ENCODE results near the gene ZNF562.

Gene ZNF562

GRCh38 chr19:9673912-9674662 is 813 bp downstream of the ZNF562 start:
- peak overlapping the region; percentile 87 for H2AFZ ChIP-seq (ENCODE audit: low read depth, low read length)
- H3K9ac ChIP-seq (ENCODE audit: low read depth, low read length) = peak overlapping the region; percentile 86
- TF ChIP-seq EZH2 (IDR thresholded peaks at IDR 0.05; ENCODE audit: borderline replicate concordance, low read depth, low read length, severe bottlenecking) (no peak), CTCF (IDR thresholded peaks at IDR 0.05; ENCODE audit: borderline replicate concordance, extremely low read depth, low read length, poor library complexity, severe bottlenecking) (no peak)
- H4K20me1 ChIP-seq (ENCODE audit: insufficient read depth, low read length) = peaks cover 10% of the 10 kb centered on the region; the same call in 1 of the 2 replicates
- peaks cover 63% of the 10 kb centered on the region for H3K79me2 ChIP-seq (ENCODE audit: insufficient read depth, low read length)
- H3K27ac ChIP-seq (ENCODE audit: low read length) = peak overlapping the region; percentile 95
- H3K4me3 ChIP-seq (ENCODE audit: low read depth in 1 of 2, low read length in 2 of 2) = peak overlapping the region; percentile 87
- ATAC-seq (ENCODE audit: insufficient read depth, low read depth) (no peak), DNase-seq (no peak)
- H3K27me3 ChIP-seq (ENCODE audit: insufficient read depth, low read length, poor library complexity) = no peaks in the 10 kb centered on the region
- peaks cover 52% of the 10 kb centered on the region for H3K4me1 ChIP-seq (ENCODE audit: insufficient read depth, low read length)
- peak overlapping the region; percentile 76 for H3K4me2 ChIP-seq (ENCODE audit: insufficient read depth, low read length)
- H3K36me3 ChIP-seq (ENCODE audit: insufficient read depth, low read length) = peaks cover 38% of the 10 kb centered on the region
- peaks cover 10% of the 10 kb centered on the region for H3K9me3 ChIP-seq (ENCODE audit: insufficient read depth, low read length, severe bottlenecking)

- DNase-seq (no peak), ATAC-seq (ENCODE audit: insufficient read depth, low read depth) (no peak)
- H2AFZ ChIP-seq (ENCODE audit: low read depth, low read length) = no peak overlapping the region
- no peak overlapping the region for H3K9ac ChIP-seq (ENCODE audit: low read depth, low read length)
- H3K27me3 ChIP-seq (ENCODE audit: insufficient read depth, low read length, poor library complexity) = no peaks in the 10 kb centered on the region
- peak overlapping the region in 1 of 2 experiments; percentile 87; a peak in 2 of 4 replicates for H3K4me3 ChIP-seq (ENCODE audit: low read depth in 1 of 2, low read length in 2 of 2)
- H3K9me3 ChIP-seq (ENCODE audit: insufficient read depth, low read length, severe bottlenecking) = peaks cover 10% of the 10 kb centered on the region
- peak overlapping the region; percentile 12; the same call in 1 of the 2 replicates for H3K27ac ChIP-seq (ENCODE audit: low read length)
- TF ChIP-seq CTCF (IDR thresholded peaks at IDR 0.05; ENCODE audit: borderline replicate concordance, extremely low read depth, low read length, poor library complexity, severe bottlenecking) (no peak), EZH2 (IDR thresholded peaks at IDR 0.05; ENCODE audit: borderline replicate concordance, low read depth, low read length, severe bottlenecking) (no peak)
- H3K36me3 ChIP-seq (ENCODE audit: insufficient read depth, low read length) = peaks cover 43% of the 10 kb centered on the region
- peaks cover 52% of the 10 kb centered on the region for H3K4me1 ChIP-seq (ENCODE audit: insufficient read depth, low read length)
- peak overlapping the region; percentile 76 for H3K4me2 ChIP-seq (ENCODE audit: insufficient read depth, low read length)
- peaks cover 75% of the 10 kb centered on the region for H3K79me2 ChIP-seq (ENCODE audit: insufficient read depth, low read length)
- peaks cover 21% of the 10 kb centered on the region; the same call in 1 of the 2 replicates for H4K20me1 ChIP-seq (ENCODE audit: insufficient read depth, low read length)
These were observed 2.0 kb downstream of the ZNF562 start for GRCh38 chr19:9672893-9673292.

- Histone ChIP-seq H3K4me3 (ENCODE audit: low read depth in 1 of 2, low read length in 2 of 2) (peak overlapping the region in 1 of 2 experiments; percentile 3; a peak in 1 of 4 replicates), H2AFZ (ENCODE audit: low read depth, low read length) (no peak overlapping the region), H3K9me3 (ENCODE audit: insufficient read depth, low read length, severe bottlenecking) (peaks cover 10% of the 10 kb centered on the region), H3K36me3 (ENCODE audit: insufficient read depth, low read length) (peaks cover 43% of the 10 kb centered on the region), H3K4me2 (ENCODE audit: insufficient read depth, low read length) (peak overlapping the region; percentile 76), H3K27me3 (ENCODE audit: insufficient read depth, low read length, poor library complexity) (no peaks in the 10 kb centered on the region), H3K79me2 (ENCODE audit: insufficient read depth, low read length) (peaks cover 87% of the 10 kb centered on the region), H3K27ac (ENCODE audit: low read length) (peak overlapping the region; percentile 15), H4K20me1 (ENCODE audit: insufficient read depth, low read length) (peaks cover 34% of the 10 kb centered on the region; the same call in 1 of the 2 replicates), H3K4me1 (ENCODE audit: insufficient read depth, low read length) (peaks cover 57% of the 10 kb centered on the region), H3K9ac (ENCODE audit: low read depth, low read length) (no peak overlapping the region)
- DNase-seq (no peak), ATAC-seq (ENCODE audit: insufficient read depth, low read depth) (no peak)
- TF ChIP-seq CTCF (IDR thresholded peaks at IDR 0.05; ENCODE audit: borderline replicate concordance, extremely low read depth, low read length, poor library complexity, severe bottlenecking) (no peak), EZH2 (IDR thresholded peaks at IDR 0.05; ENCODE audit: borderline replicate concordance, low read depth, low read length, severe bottlenecking) (no peak)
These were observed 3.2 kb downstream of the ZNF562 start for GRCh38 chr19:9671655-9672054.

Measured in DND-41 (cell line).